Measurements from ENCODE around the gene OR1A2.
"Not testable (repeated sequence)": the region's sequence is repeated elsewhere in the genome, so short reads cannot be mapped to it uniquely, and the experiment has no call there.

Gene OR1A2, protein sequence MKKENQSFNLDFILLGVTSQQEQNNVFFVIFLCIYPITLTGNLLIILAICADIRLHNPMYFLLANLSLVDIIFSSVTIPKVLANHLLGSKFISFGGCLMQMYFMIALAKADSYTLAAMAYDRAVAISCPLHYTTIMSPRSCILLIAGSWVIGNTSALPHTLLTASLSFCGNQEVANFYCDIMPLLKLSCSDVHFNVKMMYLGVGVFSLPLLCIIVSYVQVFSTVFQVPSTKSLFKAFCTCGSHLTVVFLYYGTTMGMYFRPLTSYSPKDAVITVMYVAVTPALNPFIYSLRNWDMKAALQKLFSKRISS

GRCh38 chr17:3197219-3197618, at the start of gene OR1A2:
OR1A2 (plus strand) TSS chr17:3197519; CDS start chr17:3197519, 0 bp downstream.
- DNase-seq: no peak

DNA sequence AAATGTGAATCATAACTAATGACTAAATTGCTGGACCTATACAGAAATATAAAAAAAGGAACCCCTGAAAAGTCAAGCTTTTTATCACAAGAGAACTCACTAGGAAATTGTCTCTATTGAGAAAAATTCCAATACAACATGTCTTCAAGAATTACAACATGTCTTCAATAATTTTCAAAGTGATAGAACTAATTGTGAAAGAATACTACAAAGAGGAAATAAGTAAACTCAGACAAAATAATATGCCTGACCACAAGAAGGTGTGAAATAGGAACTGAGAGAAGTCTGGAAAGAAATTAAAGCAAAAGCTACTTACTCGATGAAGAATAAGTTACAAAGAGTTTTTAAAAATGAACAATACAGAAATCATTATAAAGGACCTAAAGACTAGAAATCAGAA, 40.1 kb upstream of the OR1A2 start:
- DNase-seq: no peak

- no peak for DNase-seq
These were observed 29.7 kb upstream of the OR1A2 start for GRCh38 chr17:3167574-3167973.

- DNase-seq: no peak
These were observed 7.4 kb upstream of the OR1A2 start for GRCh38 chr17:3189961-3190360.

GRCh38 chr17:3207367-3207766, 10.0 kb downstream of the OR1A2 start, which contains the start of gene OR1A1:
OR1A1 (plus strand) TSS chr17:3207667; CDS start chr17:3215621, 7,954 bp downstream.
- DNase-seq: no peak

GRCh38 chr17:3208484-3208883, 11.2 kb downstream of the OR1A2 start:
- DNase-seq: no peak

- DNase-seq: no peak
These were observed 15.7 kb downstream of the OR1A2 start for GRCh38 chr17:3213001-3213400.

DNA sequence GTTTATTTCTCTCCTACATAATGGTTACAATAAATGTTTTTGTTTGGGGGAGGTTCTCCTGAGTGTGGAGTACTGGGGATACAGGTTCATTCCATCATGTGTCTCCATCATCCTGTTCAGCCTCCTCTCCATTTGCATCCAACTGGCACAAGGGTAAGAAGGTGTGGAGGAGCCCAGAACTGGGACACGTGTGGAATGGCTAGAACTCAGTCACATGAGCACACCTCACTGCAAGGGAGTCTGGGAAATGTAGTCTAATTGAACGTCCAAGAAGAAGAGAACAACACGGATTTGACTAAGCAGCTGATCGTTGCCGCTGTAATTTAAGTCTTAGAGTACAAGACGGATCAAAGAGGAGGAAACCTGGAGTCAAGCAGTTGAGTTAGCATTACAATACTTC, 16.3 kb downstream of the OR1A2 start:
- DNase-seq: no peak

- not testable (repeated sequence) for DNase-seq
These were observed 22.7 kb downstream of the OR1A2 start for GRCh38 chr17:3219978-3220377.

GRCh38 chr17:3221850-3222249, 24.5 kb downstream of the OR1A2 start:
- DNase-seq: no peak

- DNase-seq: no peak
These were observed 25.2 kb downstream of the OR1A2 start for GRCh38 chr17:3222505-3222904.

DNA sequence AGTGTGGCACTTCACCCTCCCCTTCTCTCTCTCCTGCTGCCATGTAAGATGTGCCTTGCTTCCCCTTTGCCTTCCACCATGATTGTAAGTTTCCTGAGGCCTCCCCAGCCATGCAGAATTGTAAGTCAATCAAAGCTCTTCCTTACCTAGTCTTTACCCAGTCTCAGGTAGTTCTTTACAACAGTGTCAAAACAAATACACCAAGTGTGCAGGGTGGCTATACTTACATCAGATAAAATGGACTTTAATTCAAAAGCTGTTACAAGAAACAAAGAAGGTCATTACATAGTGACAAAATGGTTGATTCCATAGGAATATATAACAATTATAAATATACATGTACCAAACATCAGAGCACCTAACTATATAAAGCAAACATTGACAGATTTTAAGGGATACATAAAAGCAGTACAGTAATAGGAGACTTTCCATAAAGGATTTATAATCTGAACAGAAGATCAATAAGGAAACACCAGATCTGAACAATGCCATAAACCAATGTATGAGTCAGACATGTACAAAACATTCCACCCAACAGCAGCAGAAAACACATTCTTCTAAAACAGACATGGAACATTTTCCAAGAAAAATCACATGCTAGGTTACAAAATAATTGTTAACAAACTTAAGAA, 27.5 kb downstream of the OR1A2 start:
- DNase-seq: not testable (repeated sequence)

- not testable (repeated sequence) for DNase-seq
These were observed 35.0 kb downstream of the OR1A2 start for GRCh38 chr17:3232300-3232699.

DNA sequence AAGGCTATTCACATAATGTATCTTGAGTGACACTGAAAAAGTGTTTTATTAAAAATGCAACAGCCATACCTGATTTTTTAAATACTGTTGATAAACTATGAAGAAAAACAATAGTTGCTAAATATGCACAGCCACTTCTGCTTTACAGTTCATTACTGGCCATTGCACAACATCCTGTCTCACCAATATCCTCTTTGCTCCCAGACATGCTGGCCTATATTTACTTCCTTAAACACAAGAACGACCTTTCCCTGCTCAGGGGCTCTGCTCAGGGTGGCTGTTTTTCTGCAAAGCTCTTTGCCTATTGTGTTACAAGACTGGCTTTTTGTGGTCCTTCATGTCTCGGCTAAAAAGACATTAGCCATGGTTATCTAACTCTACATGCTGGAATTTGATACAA, 41.4 kb downstream of the OR1A2 start:
- DNase-seq: not testable (repeated sequence)

GRCh38 chr17:3241044-3241443, 43.7 kb downstream of the OR1A2 start:
- DNase-seq: not testable (repeated sequence)

- not testable (repeated sequence) for DNase-seq
These were observed 47.5 kb downstream of the OR1A2 start for GRCh38 chr17:3244841-3245240.

All from NCI-H146 (cell line).